Right lobe of liver (tissue), 4 donors: ENCODE data around the gene CCSER1.

Source experiments
- POLR2A ChIP-seq: fragments of 450-650 bp; IDR thresholded peaks from one replicate; pipeline ENCODE4 v1.6.1; 2017; ENCODE audit warnings: antibody characterized with exemption, mild to moderate bottlenecking
- TF ChIP-seq, protein P1 (sequence below), 4 donors: fragments of 200-600 bp in 3 of 4; fragments of 450-650 bp in 1 of 4; IDR thresholded peaks; one replicate each; pipeline versions ENCODE4 v1.5.1 to v1.8.0; 2016 to 2022; ENCODE audit warnings: antibody characterized with exemption in 4 of 4, mild to moderate bottlenecking in 2 of 4
- donor health status: DM: no; HTN: no; CAD: no.
- donor health status: DM: no; HTN: no; CAD: no.
- donor health status: DM: no; HTN: yes; CAD: no.

DNA sequence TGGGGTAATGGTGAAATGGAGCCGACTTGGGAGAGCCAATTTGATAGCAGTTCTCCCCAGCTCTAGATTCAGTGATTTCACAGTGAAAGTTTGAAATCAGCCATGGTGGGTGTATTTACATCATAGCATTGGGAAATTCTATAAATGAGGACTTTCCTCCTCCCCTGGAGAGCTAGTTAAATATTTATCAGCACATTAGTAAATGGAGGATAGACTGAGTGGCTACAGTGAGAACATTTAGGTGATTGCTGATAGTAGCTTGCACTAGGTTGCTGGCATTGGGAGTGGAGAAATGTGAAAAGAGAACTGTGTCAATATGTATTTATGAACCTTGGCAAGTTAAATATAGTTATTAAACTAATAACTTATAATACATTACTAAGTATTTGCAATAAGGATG lies 347.3 kb downstream of the CCSER1 start:
- TF ChIP-seq, protein P1, sequence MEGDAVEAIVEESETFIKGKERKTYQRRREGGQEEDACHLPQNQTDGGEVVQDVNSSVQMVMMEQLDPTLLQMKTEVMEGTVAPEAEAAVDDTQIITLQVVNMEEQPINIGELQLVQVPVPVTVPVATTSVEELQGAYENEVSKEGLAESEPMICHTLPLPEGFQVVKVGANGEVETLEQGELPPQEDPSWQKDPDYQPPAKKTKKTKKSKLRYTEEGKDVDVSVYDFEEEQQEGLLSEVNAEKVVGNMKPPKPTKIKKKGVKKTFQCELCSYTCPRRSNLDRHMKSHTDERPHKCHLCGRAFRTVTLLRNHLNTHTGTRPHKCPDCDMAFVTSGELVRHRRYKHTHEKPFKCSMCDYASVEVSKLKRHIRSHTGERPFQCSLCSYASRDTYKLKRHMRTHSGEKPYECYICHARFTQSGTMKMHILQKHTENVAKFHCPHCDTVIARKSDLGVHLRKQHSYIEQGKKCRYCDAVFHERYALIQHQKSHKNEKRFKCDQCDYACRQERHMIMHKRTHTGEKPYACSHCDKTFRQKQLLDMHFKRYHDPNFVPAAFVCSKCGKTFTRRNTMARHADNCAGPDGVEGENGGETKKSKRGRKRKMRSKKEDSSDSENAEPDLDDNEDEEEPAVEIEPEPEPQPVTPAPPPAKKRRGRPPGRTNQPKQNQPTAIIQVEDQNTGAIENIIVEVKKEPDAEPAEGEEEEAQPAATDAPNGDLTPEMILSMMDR (IDR thresholded peaks at IDR 0.05): no peak
- TF ChIP-seq POLR2A: no peak
